GM04503 (cell line): Measurements from ENCODE around the gene PET100.

ENCODE experiments used
- DNase-seq: peaks from one replicate; pipeline ENCODE4 v3.0.0-alpha.2; 2012; ENCODE audit warnings: low read depth

PET100 gene

DNA sequence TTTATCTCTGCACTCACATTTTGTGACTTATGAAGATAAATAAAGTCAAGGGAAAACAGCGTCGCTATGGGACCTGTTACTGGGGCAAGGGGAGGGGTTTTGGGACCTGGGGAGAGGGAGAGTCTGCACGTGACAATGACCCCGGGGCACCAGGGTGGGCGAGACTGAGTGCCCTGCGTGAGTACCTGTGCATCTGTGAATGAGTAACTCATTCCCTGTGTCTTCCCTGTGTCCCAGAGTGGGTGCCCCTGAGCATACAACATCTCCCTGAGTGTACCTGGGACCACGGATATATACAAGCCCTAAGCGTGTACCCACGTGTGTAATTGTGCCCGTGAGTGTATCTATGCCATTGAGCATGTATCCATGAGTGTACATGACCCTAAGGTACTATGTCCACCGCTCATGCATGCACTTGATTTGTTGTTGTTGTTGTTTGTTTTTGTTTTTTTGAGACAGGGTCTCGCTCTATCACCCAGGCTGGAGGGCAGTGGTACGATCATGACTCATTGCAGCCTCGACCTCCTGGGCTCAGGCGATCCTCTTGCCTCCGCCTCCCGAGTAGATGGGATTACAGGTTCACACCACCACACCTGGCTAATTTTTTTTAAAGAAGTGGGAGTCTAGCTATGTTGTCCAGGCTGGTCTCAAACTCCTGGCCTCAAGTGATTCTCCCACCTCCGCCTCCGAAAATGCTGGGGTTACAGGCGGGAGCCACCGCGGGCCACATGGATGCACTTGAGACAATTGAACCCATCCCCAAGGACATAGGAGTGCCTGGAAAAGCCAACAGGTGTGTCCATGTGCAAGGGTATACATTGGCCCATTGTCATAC lies 50.4 kb downstream of the PET100 start:
- DNase-seq: no peak

DNA sequence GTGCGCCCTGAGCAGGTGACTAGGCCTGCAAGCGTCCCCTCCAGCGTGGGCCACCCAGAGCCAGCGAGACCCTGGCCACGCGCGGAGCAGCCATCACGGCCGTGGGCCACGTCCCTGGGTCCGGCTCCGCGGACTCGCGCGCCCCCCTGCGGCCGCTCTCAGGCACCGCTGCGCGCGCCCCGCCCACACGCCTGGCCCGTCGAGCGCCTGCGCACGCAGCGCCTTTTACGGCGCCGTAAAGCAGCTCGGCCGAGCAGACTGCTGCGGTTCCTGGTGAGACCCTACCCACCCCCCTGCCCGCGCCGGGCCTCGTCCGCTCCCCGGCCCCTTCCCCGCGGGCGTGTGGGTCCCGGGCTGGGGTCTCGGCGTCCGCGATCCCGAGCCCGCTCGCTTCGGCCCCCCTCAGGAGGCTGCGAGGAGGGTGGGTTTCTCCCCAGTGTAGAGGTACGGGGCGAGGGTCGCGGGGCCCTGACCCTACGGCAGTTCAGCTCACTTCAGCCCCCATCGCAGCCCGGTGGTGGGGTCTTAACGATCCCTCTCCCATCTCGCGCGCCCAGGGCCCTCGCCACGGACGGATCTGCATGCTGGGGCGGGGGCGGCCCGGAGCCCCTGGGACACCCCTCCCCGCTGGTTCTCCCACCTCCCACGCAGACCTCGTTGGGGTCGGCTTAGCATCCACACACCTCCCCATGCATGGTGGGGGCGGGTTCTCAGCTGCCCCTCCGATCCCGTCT lies 51.2 kb downstream of the PET100 start, which contains the start of gene TRAPPC5:
TRAPPC5 (plus strand) TSS at position 228 of the 734 bp plus-strand sequence. CDS start 1,421 bp downstream, outside the sequence.
- DNase-seq: no peak
